Activated T-helper 1 cell treated with anti-CD3 and anti-CD28 coated beads, Interleukin-12 subunit alpha, Interleukin-12 subunit beta, Interleukin-2, Interleukin-4 antibody, amounts not matched to agents 30 ng/mL and 10 ng/mL and 1 ng/mL, durations not matched to agents 14 hours and 24 hours and 36 hours (primary cell): ENCODE measurements around the gene CCDC181. TPM values are rescaled to one million over a fixed set of nuclear protein-coding genes. Genes with fewer than 3 reads are reported as not detected.
"Not testable (repeated sequence)": the region's sequence is repeated elsewhere in the genome, so short reads cannot be mapped to it uniquely, and the experiment has no call there.

Source experiments
- DNase-seq: peaks from one replicate; pipeline ENCODE4 v3.0.0; 2021; ENCODE audit warnings: low spot score
- H3K27ac Mint-ChIP-seq: one replicate; pipeline ENCODE4 v1.8.0; 2021; ENCODE audit warnings: mild to moderate bottlenecking, mixed read lengths
- H3K27me3 Mint-ChIP-seq: one replicate; pipeline ENCODE4 v1.8.0; 2022; ENCODE audit warnings: mild to moderate bottlenecking, moderate library complexity, mixed read lengths; ENCODE audit not compliant: insufficient read depth
- H3K36me3 Mint-ChIP-seq: one replicate; pipeline ENCODE4 v1.8.0; 2021; ENCODE audit warnings: low read depth, mixed read lengths
- H3K4me1 Mint-ChIP-seq: one replicate; pipeline ENCODE4 v1.8.0; 2021; ENCODE audit warnings: low read depth, mixed read lengths
- H3K4me3 Mint-ChIP-seq: one replicate; pipeline ENCODE4 v1.8.0; 2021; ENCODE audit warnings: mild to moderate bottlenecking, moderate library complexity, mixed read lengths
- H3K9me3 Mint-ChIP-seq: one replicate; pipeline ENCODE4 v1.8.0; 2021; ENCODE audit warnings: mixed read lengths
- intact Hi-C: fragments of 100-400 bp; cut with micrococcal nuclease; formaldehyde crosslinking; loops from one replicate; pipeline ENCODE4 v1.15.1; 2024
- total RNA-seq: library from RNA; stranded (reverse); gene quantifications from 2 replicates; pipeline ENCODE4 v1.2.3, GENCODE V29; 2022

CCDC181 gene
- total RNA-seq, 1 donor from 2014 or later, result not detected

GRCh38 chr1:169456029-169456428 is 28.8 kb upstream of the CCDC181 start:
- H3K9me3 Mint-ChIP-seq, result peaks cover 11% of the 10 kb centered on the region
- no peak overlapping the region for H3K27ac Mint-ChIP-seq
- no peak for DNase-seq
- H3K4me3 Mint-ChIP-seq, result no peak overlapping the region
- intact Hi-C loops, result no loop called here
- H3K27me3 Mint-ChIP-seq, result peaks cover 5% of the 10 kb centered on the region
- H3K36me3 Mint-ChIP-seq, result peaks cover 8% of the 10 kb centered on the region
- H3K4me1 Mint-ChIP-seq, result peaks cover 15% of the 10 kb centered on the region

GRCh38 chr1:169452921-169453320 is 25.6 kb upstream of the CCDC181 start:
- Mint-ChIP-seq H3K27me3 (peaks cover 10% of the 10 kb centered on the region), H3K9me3 (peaks cover 8% of the 10 kb centered on the region), H3K36me3 (peaks cover 6% of the 10 kb centered on the region), H3K4me3 (no peak overlapping the region), H3K27ac (no peak overlapping the region), H3K4me1 (no peaks in the 10 kb centered on the region)
- intact Hi-C loops, result no loop called here
- DNase-seq, result no peak

- Mint-ChIP-seq H3K4me3 (no peak overlapping the region), H3K27me3 (peaks cover 9% of the 10 kb centered on the region), H3K36me3 (peaks cover 2% of the 10 kb centered on the region), H3K9me3 (no peaks in the 10 kb centered on the region), H3K4me1 (no peaks in the 10 kb centered on the region), H3K27ac (no peak overlapping the region)
- intact Hi-C loops, result no loop called here
- DNase-seq, result no peak
Observed at GRCh38 chr1:169451218-169451824, 24.0 kb upstream of the CCDC181 start.

- Mint-ChIP-seq H3K4me1 (no peaks in the 10 kb centered on the region), H3K4me3 (no peak overlapping the region), H3K27ac (no peak overlapping the region), H3K36me3 (no peaks in the 10 kb centered on the region), H3K27me3 (peaks cover 35% of the 10 kb centered on the region), H3K9me3 (no peaks in the 10 kb centered on the region)
- intact Hi-C loops, result no loop called here
- DNase-seq, result no peak
Observed at GRCh38 chr1:169443923-169444322, 16.6 kb upstream of the CCDC181 start.

- H3K9me3 Mint-ChIP-seq, result peaks cover 4% of the 10 kb centered on the region
- intact Hi-C loops, result loop anchor here (2.0 kb wide), 2 partner anchors 57 to 59 kb away; partner anchors contain the start of genes BLZF1 and SLC19A2
- H3K4me3 Mint-ChIP-seq, result no peak overlapping the region
- H3K4me1 Mint-ChIP-seq, result peaks cover 7% of the 10 kb centered on the region
- no peak overlapping the region for H3K27ac Mint-ChIP-seq
- H3K36me3 Mint-ChIP-seq, result no peaks in the 10 kb centered on the region
- H3K27me3 Mint-ChIP-seq, result peaks cover 72% of the 10 kb centered on the region
- no peak for DNase-seq
Observed at GRCh38 chr1:169426174-169426705, 1.0 kb downstream of the CCDC181 start.

GRCh38 chr1:169421309-169421708 is 6.0 kb downstream of the CCDC181 start:
- intact Hi-C loops, result no loop called here
- H3K4me1 Mint-ChIP-seq, result no peaks in the 10 kb centered on the region
- no peaks in the 10 kb centered on the region for H3K9me3 Mint-ChIP-seq
- no peak overlapping the region for H3K27ac Mint-ChIP-seq
- H3K36me3 Mint-ChIP-seq, result no peaks in the 10 kb centered on the region
- no peak overlapping the region for H3K4me3 Mint-ChIP-seq
- H3K27me3 Mint-ChIP-seq, result peaks cover 55% of the 10 kb centered on the region
- no peak for DNase-seq

GRCh38 chr1:169414952-169415351 is 12.3 kb downstream of the CCDC181 start:
- Mint-ChIP-seq H3K36me3 (no peaks in the 10 kb centered on the region), H3K9me3 (peaks cover 16% of the 10 kb centered on the region), H3K4me3 (no peak overlapping the region), H3K27me3 (peaks cover 16% of the 10 kb centered on the region), H3K27ac (no peak overlapping the region), H3K4me1 (no peaks in the 10 kb centered on the region)
- intact Hi-C loops, result no loop called here
- DNase-seq, result no peak

- H3K4me1 Mint-ChIP-seq, H3K27ac Mint-ChIP-seq, H3K36me3 Mint-ChIP-seq, intact Hi-C loops, DNase-seq, H3K4me3 Mint-ChIP-seq: not testable (repeated sequence)
- Mint-ChIP-seq H3K9me3 (peaks cover 58% of the 10 kb centered on the region), H3K27me3 (peaks cover 17% of the 10 kb centered on the region)
Observed at GRCh38 chr1:169408340-169408739, 18.9 kb downstream of the CCDC181 start.

GRCh38 chr1:169402578-169402977 is 24.7 kb downstream of the CCDC181 start:
- H3K27ac Mint-ChIP-seq, DNase-seq, intact Hi-C loops, H3K4me3 Mint-ChIP-seq, H3K4me1 Mint-ChIP-seq, H3K27me3 Mint-ChIP-seq: not testable (repeated sequence)
- Mint-ChIP-seq H3K9me3 (peaks cover 60% of the 10 kb centered on the region), H3K36me3 (peaks cover 15% of the 10 kb centered on the region)

GRCh38 chr1:169395955-169396354 is 31.3 kb downstream of the CCDC181 start:
- intact Hi-C loops, result no loop called here
- H3K27ac Mint-ChIP-seq, result no peak overlapping the region
- no peak for DNase-seq
- peaks cover 13% of the 10 kb centered on the region for H3K9me3 Mint-ChIP-seq
- peaks cover 56% of the 10 kb centered on the region for H3K36me3 Mint-ChIP-seq
- H3K4me1 Mint-ChIP-seq, result peaks cover 2% of the 10 kb centered on the region
- no peaks in the 10 kb centered on the region for H3K27me3 Mint-ChIP-seq
- H3K4me3 Mint-ChIP-seq, result no peak overlapping the region

- Mint-ChIP-seq H3K4me1 (peaks cover 21% of the 10 kb centered on the region), H3K36me3 (peaks cover 63% of the 10 kb centered on the region), H3K4me3 (no peak overlapping the region), H3K27ac (no peak overlapping the region), H3K27me3 (no peaks in the 10 kb centered on the region), H3K9me3 (no peaks in the 10 kb centered on the region)
- intact Hi-C loops, result no loop called here
- no peak for DNase-seq
Observed at GRCh38 chr1:169392406-169392805, 34.9 kb downstream of the CCDC181 start.

- intact Hi-C loops, result loop anchor here (1.0 kb wide), 5 partner anchors 23 to 251 kb away; partner anchors contain the start of genes NME7 and SLC19A2
- Mint-ChIP-seq H3K36me3 (peaks cover 65% of the 10 kb centered on the region), H3K4me3 (no peak overlapping the region), H3K9me3 (no peaks in the 10 kb centered on the region), H3K27me3 (no peaks in the 10 kb centered on the region), H3K4me1 (peaks cover 21% of the 10 kb centered on the region), H3K27ac (peak overlapping the region; percentile 29)
- DNase-seq, result no peak
Observed at GRCh38 chr1:169390303-169390702, 37.0 kb downstream of the CCDC181 start.

- peaks cover 48% of the 10 kb centered on the region for H3K36me3 Mint-ChIP-seq
- intact Hi-C loops, result no loop called here
- peaks cover 21% of the 10 kb centered on the region for H3K4me1 Mint-ChIP-seq
- H3K9me3 Mint-ChIP-seq, result no peaks in the 10 kb centered on the region
- no peak overlapping the region for H3K27ac Mint-ChIP-seq
- H3K27me3 Mint-ChIP-seq, result no peaks in the 10 kb centered on the region
- no peak for DNase-seq
- no peak overlapping the region for H3K4me3 Mint-ChIP-seq
Observed at GRCh38 chr1:169387399-169387798, 39.9 kb downstream of the CCDC181 start.
